HAP-1 (cell line): ENCODE measurements around the gene DOCK4.

ENCODE experiments used
- DNase-seq, 2 experiments: peaks; one replicate each; pipeline ENCODE4 v3.0.0-alpha.2; 2016 to 2020; ENCODE audit warnings: low spot score in 2 of 2
- H3K27me3 ChIP-seq: fragments of 250-450 bp; sonication (Bioruptor Pico); 2 replicates; pipeline ENCODE4 v1.5.1; 2020; ENCODE audit warnings: low read depth, mild to moderate bottlenecking, moderate library complexity
- H3K36me3 ChIP-seq: fragments of 250-450 bp; sonication (Bioruptor Pico); replicated peaks from 2 replicates; pipeline ENCODE4 v1.5.1; 2020; ENCODE audit warnings: mild to moderate bottlenecking
- H3K4me1 ChIP-seq: fragments of 250-450 bp; sonication (Bioruptor Pico); 2 replicates; pipeline ENCODE4 v1.5.1; 2020; ENCODE audit warnings: mild to moderate bottlenecking
- H3K4me3 ChIP-seq: fragments of 250-450 bp; sonication (Bioruptor Pico); 2 replicates; pipeline ENCODE4 v1.5.1; 2020; ENCODE audit warnings: mild to moderate bottlenecking, moderate library complexity
- H3K9me3 ChIP-seq: fragments of 250-450 bp; sonication (Bioruptor Pico); 2 replicates; pipeline ENCODE4 v1.5.1; 2020; ENCODE audit warnings: mild to moderate bottlenecking, moderate library complexity
- in situ Hi-C: fragments of 300-500 bp; cut with MboI; formaldehyde crosslinking; loops from 3 replicates; pipeline ENCODE4 v1.14.3; 2020; ENCODE audit warnings: low sequenced_read_pairs, inconsistent platforms, mixed read lengths

Gene DOCK4

GRCh38 chr7:111840528-111840927, 365.7 kb downstream of the DOCK4 start:
- H3K9me3 ChIP-seq, result no peaks in the 10 kb centered on the region
- in situ Hi-C loops, result no loop called here

GRCh38 chr7:111839261-111839660, 366.9 kb downstream of the DOCK4 start:
- in situ Hi-C loops, result no loop called here
- DNase-seq, result no peak
- no peaks in the 10 kb centered on the region for H3K27me3 ChIP-seq
- no peaks in the 10 kb centered on the region for H3K36me3 ChIP-seq
- H3K9me3 ChIP-seq, result no peaks in the 10 kb centered on the region
- H3K4me1 ChIP-seq, result no peaks in the 10 kb centered on the region
- no peak overlapping the region for H3K4me3 ChIP-seq

More at GRCh38 chr7:111840528-111840927, 365.7 kb downstream of the DOCK4 start:
- H3K36me3 ChIP-seq, result no peaks in the 10 kb centered on the region
- no peaks in the 10 kb centered on the region for H3K27me3 ChIP-seq
- H3K4me3 ChIP-seq, result no peak overlapping the region
- no peaks in the 10 kb centered on the region for H3K4me1 ChIP-seq
- no peak for DNase-seq

- Histone ChIP-seq H3K4me3 (no peak overlapping the region), H3K4me1 (no peaks in the 10 kb centered on the region), H3K36me3 (no peaks in the 10 kb centered on the region), H3K9me3 (no peaks in the 10 kb centered on the region), H3K27me3 (no peaks in the 10 kb centered on the region)
- in situ Hi-C loops, result no loop called here
- DNase-seq, result no peak
These were observed 369.6 kb downstream of the DOCK4 start for GRCh38 chr7:111836592-111836991.

- H3K36me3 ChIP-seq, result no peaks in the 10 kb centered on the region
- no peak overlapping the region for H3K4me3 ChIP-seq
- no peaks in the 10 kb centered on the region for H3K27me3 ChIP-seq
- H3K4me1 ChIP-seq, result no peaks in the 10 kb centered on the region
- DNase-seq, result no peak
- in situ Hi-C loops, result no loop called here
- H3K9me3 ChIP-seq, result no peaks in the 10 kb centered on the region
These were observed 371.1 kb downstream of the DOCK4 start for GRCh38 chr7:111835066-111835465.

- in situ Hi-C loops, result no loop called here
- H3K36me3 ChIP-seq, result no peaks in the 10 kb centered on the region
- DNase-seq, result no peak
- no peaks in the 10 kb centered on the region for H3K9me3 ChIP-seq
- H3K4me3 ChIP-seq, result no peak overlapping the region
- H3K27me3 ChIP-seq, result no peaks in the 10 kb centered on the region
- no peaks in the 10 kb centered on the region for H3K4me1 ChIP-seq
These were observed 371.8 kb downstream of the DOCK4 start for GRCh38 chr7:111834367-111834766.

- H3K36me3 ChIP-seq, result no peaks in the 10 kb centered on the region
- no peak overlapping the region for H3K4me3 ChIP-seq
- H3K4me1 ChIP-seq, result no peaks in the 10 kb centered on the region
- no peaks in the 10 kb centered on the region for H3K27me3 ChIP-seq
- no peak for DNase-seq
- no peaks in the 10 kb centered on the region for H3K9me3 ChIP-seq
- in situ Hi-C loops, result no loop called here
These were observed 372.7 kb downstream of the DOCK4 start for GRCh38 chr7:111833466-111833865.

GRCh38 chr7:111832174-111832573, 374.0 kb downstream of the DOCK4 start:
- no peak for DNase-seq
- Histone ChIP-seq H3K4me3 (no peak overlapping the region), H3K36me3 (no peaks in the 10 kb centered on the region), H3K9me3 (no peaks in the 10 kb centered on the region), H3K27me3 (no peaks in the 10 kb centered on the region), H3K4me1 (no peaks in the 10 kb centered on the region)
- in situ Hi-C loops, result no loop called here

- Histone ChIP-seq H3K36me3 (no peaks in the 10 kb centered on the region), H3K27me3 (no peaks in the 10 kb centered on the region), H3K4me3 (no peak overlapping the region), H3K9me3 (no peaks in the 10 kb centered on the region), H3K4me1 (no peaks in the 10 kb centered on the region)
- no peak for DNase-seq
- in situ Hi-C loops, result no loop called here
These were observed 377.0 kb downstream of the DOCK4 start for GRCh38 chr7:111829221-111829620.

- in situ Hi-C loops, result no loop called here
These were observed 378.2 kb downstream of the DOCK4 start for GRCh38 chr7:111827863-111828504.

GRCh38 chr7:111825046-111825445, 381.2 kb downstream of the DOCK4 start:
- H3K4me3 ChIP-seq, result no peak overlapping the region
- H3K9me3 ChIP-seq, result no peaks in the 10 kb centered on the region
- DNase-seq, result no peak
- in situ Hi-C loops, result no loop called here
- H3K27me3 ChIP-seq, result no peaks in the 10 kb centered on the region
- H3K36me3 ChIP-seq, result no peaks in the 10 kb centered on the region
- H3K4me1 ChIP-seq, result no peaks in the 10 kb centered on the region

More at GRCh38 chr7:111827863-111828504, 378.2 kb downstream of the DOCK4 start:
- no peak for DNase-seq
- Histone ChIP-seq H3K4me3 (no peak overlapping the region), H3K27me3 (no peaks in the 10 kb centered on the region), H3K9me3 (no peaks in the 10 kb centered on the region), H3K4me1 (no peaks in the 10 kb centered on the region), H3K36me3 (no peaks in the 10 kb centered on the region)

GRCh38 chr7:111823826-111824225, 382.4 kb downstream of the DOCK4 start:
- DNase-seq, result no peak
- H3K36me3 ChIP-seq, result no peaks in the 10 kb centered on the region
- H3K9me3 ChIP-seq, result no peaks in the 10 kb centered on the region
- H3K4me1 ChIP-seq, result no peaks in the 10 kb centered on the region
- in situ Hi-C loops, result no loop called here
- no peaks in the 10 kb centered on the region for H3K27me3 ChIP-seq
- H3K4me3 ChIP-seq, result no peak overlapping the region

GRCh38 chr7:111821046-111821445, 385.2 kb downstream of the DOCK4 start:
- Histone ChIP-seq H3K27me3 (no peaks in the 10 kb centered on the region), H3K4me3 (no peak overlapping the region), H3K36me3 (no peaks in the 10 kb centered on the region), H3K4me1 (no peaks in the 10 kb centered on the region), H3K9me3 (no peaks in the 10 kb centered on the region)
- in situ Hi-C loops, result no loop called here
- DNase-seq, result no peak

GRCh38 chr7:111820621-111821020, 385.6 kb downstream of the DOCK4 start:
- no peak overlapping the region for H3K4me3 ChIP-seq
- H3K4me1 ChIP-seq, result no peaks in the 10 kb centered on the region
- H3K36me3 ChIP-seq, result no peaks in the 10 kb centered on the region
- no peaks in the 10 kb centered on the region for H3K27me3 ChIP-seq
- in situ Hi-C loops, result no loop called here
- H3K9me3 ChIP-seq, result no peaks in the 10 kb centered on the region
- no peak for DNase-seq

GRCh38 chr7:111820121-111820520, 386.1 kb downstream of the DOCK4 start:
- Histone ChIP-seq H3K9me3 (no peaks in the 10 kb centered on the region), H3K27me3 (no peaks in the 10 kb centered on the region), H3K36me3 (no peaks in the 10 kb centered on the region), H3K4me3 (no peak overlapping the region), H3K4me1 (no peaks in the 10 kb centered on the region)
- in situ Hi-C loops, result no loop called here
- DNase-seq, result no peak

GRCh38 chr7:111815354-111815753, 390.8 kb downstream of the DOCK4 start:
- in situ Hi-C loops, result no loop called here
- no peak for DNase-seq
- Histone ChIP-seq H3K27me3 (no peaks in the 10 kb centered on the region), H3K9me3 (no peaks in the 10 kb centered on the region), H3K36me3 (no peaks in the 10 kb centered on the region), H3K4me3 (no peak overlapping the region), H3K4me1 (no peaks in the 10 kb centered on the region)
